GM19324 (cell line): ENCODE measurements around the gene THOP1.

Source experiments
- ATAC-seq: cut with Tn5 transposase; IDR thresholded peaks from one replicate; pipeline ENCODE4 v1.9.1; 2021; ENCODE audit warnings: mild to moderate bottlenecking, moderate library complexity; ENCODE audit not compliant: unreplicated experiment, low FRiP score

Gene THOP1

DNA sequence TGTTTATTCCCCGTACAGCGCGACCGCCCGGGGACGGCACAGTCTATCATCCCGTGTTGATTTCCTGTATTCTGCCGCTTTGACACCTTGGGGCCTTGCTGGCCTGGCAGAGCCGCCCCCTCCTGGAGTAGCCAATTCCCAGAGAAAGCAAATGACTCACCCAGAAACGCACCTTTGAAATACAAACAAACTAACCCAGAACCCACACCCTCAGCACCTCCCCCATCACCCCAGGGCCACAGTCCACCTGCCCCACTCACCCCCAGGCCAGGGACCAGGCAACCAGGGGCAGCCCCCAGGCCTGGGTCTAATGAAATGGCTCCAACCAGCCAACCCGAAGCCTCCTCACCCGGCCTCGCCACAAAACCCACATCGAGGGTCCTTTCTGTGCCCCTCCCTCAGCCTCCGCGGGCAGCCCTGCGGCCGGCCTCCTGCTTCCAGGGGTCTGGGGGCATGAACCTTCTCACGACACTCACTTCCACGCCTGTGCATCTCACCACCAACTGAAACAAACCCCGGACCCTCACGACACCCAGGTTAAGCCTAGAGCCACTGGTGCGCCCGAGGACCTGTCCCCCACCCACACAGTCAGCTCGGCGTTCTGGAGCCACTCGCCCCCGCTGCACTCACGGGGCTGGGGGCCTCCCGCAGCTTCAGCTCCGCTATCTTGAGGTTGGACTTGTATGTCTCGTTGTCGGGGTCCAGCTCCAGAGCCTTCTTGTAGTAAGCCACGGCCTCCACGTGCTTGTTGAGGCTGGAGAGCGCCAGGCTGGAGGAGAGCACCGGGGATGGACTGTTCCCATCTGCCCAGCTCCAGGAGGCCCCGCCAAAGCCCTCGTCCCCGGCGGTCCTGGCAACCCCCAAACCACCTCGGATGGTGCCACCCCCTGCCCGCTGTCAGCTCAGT lies 23.2 kb upstream of the THOP1 start:
- no peak for ATAC-seq

DNA sequence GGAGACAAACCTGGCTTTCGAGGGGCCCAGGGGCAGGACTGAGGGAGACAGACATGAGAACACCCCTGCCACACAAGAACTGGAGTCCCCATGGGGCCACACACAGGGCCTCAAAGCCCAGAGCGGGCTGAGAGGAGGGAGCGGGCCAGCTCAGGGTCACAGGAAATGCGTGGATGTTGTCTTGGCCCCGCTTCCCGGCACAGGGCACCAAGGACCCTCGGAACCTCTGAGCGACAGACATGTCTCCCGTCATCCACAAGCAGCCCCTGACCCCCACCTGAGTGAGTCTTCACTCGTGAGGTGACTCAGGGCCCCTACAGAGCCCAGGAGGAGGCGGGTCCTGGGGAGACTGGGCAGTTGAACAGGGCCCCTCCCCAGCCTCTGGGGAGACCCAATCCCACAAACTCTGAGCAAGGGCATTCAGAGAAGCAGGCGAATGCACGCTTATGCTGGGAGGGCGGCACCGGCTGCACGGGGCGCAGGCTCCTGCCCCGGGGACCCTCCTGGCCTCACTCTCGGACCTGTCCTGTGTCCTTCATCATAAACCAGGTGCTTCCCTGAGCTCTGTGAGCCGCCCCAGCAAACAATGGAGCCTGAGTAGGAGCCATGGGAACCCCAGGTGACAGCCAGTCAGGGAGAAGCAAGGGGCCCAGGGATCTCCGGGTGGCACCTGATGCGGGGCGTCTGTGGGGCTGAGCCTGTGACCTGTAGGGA lies 22.4 kb upstream of the THOP1 start:
- ATAC-seq = no peak

DNA sequence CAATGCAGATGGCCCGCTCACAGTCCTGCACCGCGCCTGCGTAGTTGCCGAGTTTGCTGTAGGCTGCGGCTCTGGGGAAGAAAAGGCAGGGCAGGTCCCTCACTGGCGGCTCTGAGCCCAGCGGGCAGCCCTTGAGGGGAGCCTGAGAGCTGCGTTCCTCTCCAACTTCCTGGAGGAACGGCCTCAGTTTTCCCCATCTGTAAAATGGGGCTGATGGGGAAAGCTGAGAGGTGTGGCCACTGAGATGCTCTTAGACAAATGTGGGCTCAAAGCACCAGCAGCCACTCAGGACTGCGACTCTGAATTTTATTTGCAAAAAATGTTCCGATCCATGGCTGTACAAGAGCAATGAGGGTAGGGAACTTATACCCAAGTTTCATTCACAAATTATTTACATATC lies 21.6 kb upstream of the THOP1 start:
- no peak for ATAC-seq

DNA sequence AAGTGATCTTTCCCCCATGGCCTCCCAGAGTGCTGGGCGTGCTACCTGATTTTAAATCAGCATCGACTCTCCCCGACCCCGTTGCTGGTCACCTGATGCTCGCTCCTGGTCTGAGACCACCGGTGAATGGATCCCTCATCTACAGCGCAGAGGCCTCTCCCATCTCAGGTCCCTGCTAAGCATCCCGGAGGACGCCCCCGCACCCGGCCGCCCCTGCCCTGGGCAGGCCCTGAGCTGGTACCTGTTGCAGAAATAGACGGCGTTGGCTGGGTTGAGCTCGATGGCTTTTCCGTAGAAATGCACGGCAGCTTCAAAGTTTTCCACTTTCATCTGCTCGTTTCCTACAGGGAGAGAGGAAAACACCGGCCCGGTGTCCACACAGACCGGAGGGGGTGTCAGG lies 20.4 kb upstream of the THOP1 start:
- ATAC-seq = no peak

GRCh38 chr19:2765376-2765775 lies 19.9 kb upstream of the THOP1 start:
- ATAC-seq = no peak

- no peak for ATAC-seq
These were observed 18.5 kb upstream of the THOP1 start for GRCh38 chr19:2766594-2767372.

- ATAC-seq = no peak
These were observed 17.6 kb upstream of the THOP1 start for GRCh38 chr19:2767688-2768087.

DNA sequence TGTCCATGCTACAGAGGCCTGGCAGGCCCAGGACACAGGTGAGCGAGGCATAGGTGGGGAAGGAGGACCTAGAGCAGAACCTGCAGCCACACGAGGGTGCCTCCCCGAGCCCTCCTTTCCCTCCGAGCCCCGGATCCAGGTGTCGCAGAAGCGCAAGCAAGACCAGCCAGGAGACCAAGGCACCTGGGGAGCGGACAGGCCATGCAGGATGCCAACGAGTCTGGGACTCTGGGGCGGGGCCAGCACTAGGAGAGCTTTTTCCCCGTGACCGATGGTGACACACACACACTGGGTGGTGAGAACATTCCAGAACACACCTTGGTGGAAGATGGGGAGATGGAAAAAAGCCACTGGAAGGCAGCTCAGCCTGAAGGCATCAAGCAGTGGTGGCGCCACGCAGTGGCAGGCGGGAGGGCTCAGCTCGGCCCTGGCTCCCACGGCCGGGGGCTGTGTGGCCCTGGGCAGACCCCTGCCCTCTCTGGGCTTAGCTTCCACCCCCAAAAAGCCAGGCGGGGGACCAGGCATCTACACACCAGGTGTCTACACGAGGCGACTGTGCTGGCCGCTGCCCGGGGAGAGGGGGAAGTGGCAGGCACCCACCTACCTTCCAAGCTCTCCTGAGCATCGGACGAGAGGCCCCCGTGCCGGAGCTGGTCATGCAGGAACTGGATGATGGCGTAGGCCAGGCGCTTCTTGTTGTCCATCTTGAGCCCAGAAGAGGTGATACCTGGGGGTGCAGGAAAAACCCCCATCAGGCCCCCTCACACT lies 16.8 kb upstream of the THOP1 start:
- no peak for ATAC-seq

DNA sequence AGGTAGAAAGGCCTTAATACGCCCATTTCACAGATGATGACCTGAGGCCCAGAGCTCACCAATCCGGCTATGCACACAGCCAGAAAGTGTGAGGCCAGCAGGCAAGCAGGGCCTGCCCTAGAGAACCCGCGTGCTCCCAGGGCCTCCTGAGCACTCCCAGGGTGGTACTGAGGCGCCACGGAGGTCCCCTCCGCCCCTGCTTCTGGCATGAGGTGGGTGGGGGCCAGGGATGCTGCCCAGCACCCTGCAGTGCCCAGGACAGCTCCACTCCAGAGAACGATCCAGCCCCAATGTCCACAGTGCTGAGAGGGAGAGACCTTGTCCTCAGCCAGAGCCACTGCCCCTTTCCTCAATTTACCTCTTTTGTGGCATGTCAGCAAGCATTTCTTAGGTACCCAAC lies 16.1 kb upstream of the THOP1 start:
- ATAC-seq = no peak

GRCh38 chr19:2770055-2771013 lies 15.0 kb upstream of the THOP1 start:
- no peak for ATAC-seq

GRCh38 chr19:2771786-2772674 lies 13.3 kb upstream of the THOP1 start:
- no peak for ATAC-seq

DNA sequence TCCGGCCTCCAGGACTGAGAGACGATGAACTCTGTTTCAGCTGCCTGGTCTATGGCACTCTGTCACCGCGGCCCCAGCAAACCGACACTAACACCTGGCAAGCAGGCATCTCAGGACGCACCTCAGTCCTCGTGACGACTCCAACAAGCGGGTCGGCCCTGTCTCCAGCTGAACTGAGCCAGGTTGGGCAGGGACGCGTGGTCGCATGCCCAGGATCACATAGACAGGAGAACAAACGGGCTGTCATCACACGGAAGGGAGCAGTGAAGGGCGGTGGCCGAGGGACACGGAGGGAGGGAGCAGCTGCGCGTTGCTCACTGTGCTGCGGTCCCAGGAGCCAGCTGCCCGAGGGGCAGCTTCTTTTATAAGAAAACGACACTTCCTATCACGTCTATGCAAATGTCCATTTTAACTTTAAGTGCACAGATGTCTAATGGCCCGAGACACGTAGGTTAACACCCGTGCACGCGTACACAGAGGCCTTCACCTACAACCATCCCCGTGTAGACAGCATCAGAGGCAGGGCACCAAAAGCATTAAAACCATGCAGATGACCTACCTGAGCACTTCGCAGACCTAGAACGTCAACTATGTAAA lies 11.1 kb upstream of the THOP1 start:
- no peak for ATAC-seq

DNA sequence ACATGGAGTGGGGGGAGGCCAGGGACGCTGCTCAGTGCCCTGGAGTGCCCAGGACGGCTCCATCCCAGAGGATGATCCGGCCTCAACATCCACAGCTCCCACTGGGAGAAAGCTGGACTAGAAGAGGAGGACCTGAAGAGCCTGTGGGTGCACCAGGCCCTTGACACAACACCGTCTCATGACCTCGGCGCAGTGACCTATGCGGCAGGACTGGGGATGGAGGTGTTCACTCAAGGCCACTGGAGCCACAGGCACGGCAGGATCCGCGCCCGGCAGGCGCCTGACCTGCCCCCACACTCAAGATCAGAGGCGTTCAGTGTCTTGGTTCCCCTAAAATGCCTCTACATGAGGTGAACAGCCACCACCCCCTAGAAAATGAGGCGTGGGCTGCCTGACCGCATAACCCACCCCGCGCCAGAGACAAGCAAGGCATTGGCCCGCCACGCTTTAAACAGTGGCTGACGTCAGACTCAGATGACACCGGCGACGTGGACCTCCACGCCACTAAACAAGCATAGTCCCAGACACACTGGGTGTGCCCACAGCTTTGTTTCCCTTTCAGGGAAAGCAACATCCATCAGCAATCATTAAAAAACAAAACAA lies 10.2 kb upstream of the THOP1 start:
- ATAC-seq = no peak

GRCh38 chr19:2775556-2776430 lies 9.5 kb upstream of the THOP1 start:
- no peak for ATAC-seq

- ATAC-seq = no peak
These were observed 7.2 kb upstream of the THOP1 start for GRCh38 chr19:2777952-2778683.
